ENCODE results near the gene FGFR2.

The FGFR2 gene

DNA sequence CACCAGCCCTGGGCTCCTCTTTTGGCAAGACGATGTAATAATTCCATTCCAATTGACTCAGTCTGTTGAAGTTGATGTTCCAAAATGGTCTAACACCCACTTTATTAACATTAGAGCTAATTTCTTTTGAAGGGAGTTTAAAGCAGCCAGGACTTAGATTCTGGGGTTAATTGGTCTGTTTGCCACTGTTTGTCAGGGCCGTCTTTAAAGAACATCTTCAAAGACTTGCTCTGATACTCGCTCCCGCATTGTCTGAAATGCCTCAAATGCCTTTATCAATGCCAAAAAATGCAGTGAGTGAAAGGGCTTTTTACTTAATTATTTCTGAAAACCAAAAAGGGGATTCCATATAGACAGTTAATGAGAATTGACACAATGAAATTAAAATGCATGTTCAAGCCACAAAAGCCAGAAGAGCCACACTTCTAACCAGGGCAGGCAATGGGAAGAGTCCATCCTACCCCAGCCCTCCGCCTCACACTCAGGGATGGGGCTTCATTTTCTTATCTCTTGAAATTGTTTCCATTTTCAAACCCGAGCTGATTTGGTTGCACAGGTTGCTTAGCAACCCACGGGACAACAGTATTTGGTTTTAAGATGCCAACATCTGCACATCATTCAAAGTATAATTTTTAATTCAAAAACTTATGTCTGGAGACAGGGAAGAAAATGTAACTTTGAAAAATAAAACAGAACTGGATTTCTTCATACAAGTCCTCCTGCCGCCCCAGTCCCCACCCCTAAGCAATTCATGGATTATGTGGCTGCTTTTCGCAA lies 163.0 kb downstream of the FGFR2 start:
- Histone ChIP-seq H3K27ac (ENCODE audit: low read length) (no peak overlapping the region), H3K4me1 (ENCODE audit: control insufficient read depth, low read depth, low read length) (peaks cover 14% of the 10 kb centered on the region), H3K27me3 (ENCODE audit: control insufficient read depth, insufficient read depth, low read length) (no peaks in the 10 kb centered on the region), H3K4me3 (ENCODE audit: low read length) (no peak overlapping the region), H3K36me3 (ENCODE audit: control insufficient read depth, low read depth, low read length) (no peaks in the 10 kb centered on the region), H3K9ac (ENCODE audit: low read length) (no peak overlapping the region), H3K9me3 (ENCODE audit: control insufficient read depth, low read depth, low read length) (no peaks in the 10 kb centered on the region)

DNA sequence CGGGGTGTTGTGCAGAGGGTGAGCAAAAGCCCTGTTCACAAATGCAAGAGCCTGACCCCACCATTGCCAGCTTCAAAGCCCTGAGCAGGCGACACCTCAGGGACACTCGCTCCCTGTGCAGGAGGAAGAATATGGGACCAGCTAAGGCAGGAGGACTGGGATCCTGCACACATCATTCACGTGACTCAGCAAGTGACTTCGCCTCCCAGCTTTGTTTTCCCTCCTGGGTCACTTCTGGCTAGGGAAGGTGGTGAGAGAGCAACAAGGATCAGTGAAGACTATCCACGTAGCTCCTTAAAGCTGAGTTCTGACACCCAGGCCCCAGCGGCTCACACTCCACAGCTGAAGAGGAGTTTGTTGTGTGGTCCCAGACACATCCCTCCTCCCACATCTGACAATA lies 164.3 kb downstream of the FGFR2 start:
- no peak overlapping the region for H3K27ac ChIP-seq (ENCODE audit: low read length)
- H3K4me1 ChIP-seq (ENCODE audit: control insufficient read depth, low read depth, low read length) = peaks cover 14% of the 10 kb centered on the region
- H3K36me3 ChIP-seq (ENCODE audit: control insufficient read depth, low read depth, low read length) = no peaks in the 10 kb centered on the region

DNA sequence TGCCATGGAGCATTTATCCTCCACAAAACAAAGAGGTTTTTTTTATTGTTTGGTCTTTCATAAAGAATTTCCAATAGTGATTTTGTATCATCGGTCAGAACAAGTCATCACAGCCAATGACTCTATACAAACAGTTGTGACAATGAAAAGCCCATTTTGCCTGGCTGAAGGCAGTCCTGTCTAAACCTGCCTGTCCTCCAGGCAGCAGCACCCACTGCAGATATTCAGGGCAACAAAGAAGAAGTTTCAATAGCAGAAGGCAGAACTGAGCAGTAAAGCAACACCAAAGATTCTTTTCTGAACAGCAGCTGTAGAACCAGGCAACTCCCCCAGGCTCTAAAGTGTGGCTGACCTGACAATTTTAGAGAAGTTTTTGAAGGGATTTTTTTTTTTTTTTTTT lies 169.4 kb downstream of the FGFR2 start:
- Histone ChIP-seq H3K4me1 (ENCODE audit: control insufficient read depth, low read depth, low read length) (no peaks in the 10 kb centered on the region), H3K9ac (ENCODE audit: low read length) (no peak overlapping the region), H3K4me3 (ENCODE audit: low read length) (no peak overlapping the region), H3K27ac (ENCODE audit: low read length) (no peak overlapping the region), H3K36me3 (ENCODE audit: control insufficient read depth, low read depth, low read length) (no peaks in the 10 kb centered on the region), H3K27me3 (ENCODE audit: control insufficient read depth, insufficient read depth, low read length) (no peaks in the 10 kb centered on the region), H3K9me3 (ENCODE audit: control insufficient read depth, low read depth, low read length) (no peaks in the 10 kb centered on the region)

More for the DNA sequence above, 164.3 kb downstream of the FGFR2 start:
- Histone ChIP-seq H3K9ac (ENCODE audit: low read length) (no peak overlapping the region), H3K27me3 (ENCODE audit: control insufficient read depth, insufficient read depth, low read length) (no peaks in the 10 kb centered on the region), H3K4me3 (ENCODE audit: low read length) (no peak overlapping the region), H3K9me3 (ENCODE audit: control insufficient read depth, low read depth, low read length) (no peaks in the 10 kb centered on the region)
